ENCODE data around the gene RIC3.
"Not testable (repeated sequence)": the region's sequence is repeated elsewhere in the genome, so short reads cannot be mapped to it uniquely, and the experiment has no call there.

The RIC3 gene

DNA sequence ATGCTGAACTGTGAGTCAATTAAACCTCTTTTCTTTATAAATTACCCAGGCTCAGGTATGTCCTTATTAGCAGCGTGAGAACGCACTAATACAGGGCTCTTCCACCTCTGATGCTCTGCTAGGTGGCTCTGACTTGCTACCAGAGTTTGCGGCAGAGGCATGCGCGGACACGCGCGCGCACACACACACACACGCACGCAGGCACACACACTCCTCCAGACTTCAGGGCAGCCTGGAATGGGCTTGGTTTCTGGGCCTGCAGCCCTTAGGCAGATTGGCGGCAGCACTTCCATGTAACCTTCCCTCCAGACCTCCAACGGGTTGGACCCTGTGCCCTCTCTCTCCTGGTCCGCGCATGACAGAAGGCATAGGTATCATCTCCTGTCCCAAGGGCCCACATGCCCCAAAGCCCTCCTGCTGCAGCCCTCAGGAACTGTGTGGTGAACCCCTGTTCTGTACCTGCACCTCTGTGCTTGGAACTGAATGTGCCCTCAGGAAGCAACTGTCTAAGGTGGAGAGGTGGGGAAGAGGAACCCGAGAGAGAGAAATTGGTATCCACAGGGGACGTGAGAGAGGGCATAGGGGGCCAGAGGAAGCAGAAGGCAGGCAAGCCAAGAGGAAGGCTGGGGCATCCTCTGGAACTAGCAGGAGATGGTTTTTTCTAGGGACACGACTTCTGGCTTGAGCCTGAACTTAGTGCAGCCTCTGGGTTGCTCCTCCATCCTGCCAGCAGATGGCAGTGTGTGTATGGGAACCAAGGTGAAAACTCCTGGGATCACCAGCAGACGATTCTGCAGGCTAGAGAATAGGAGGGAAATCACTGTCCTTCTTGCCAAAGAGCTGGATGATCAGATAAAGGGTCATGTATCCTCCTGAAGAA lies 23.4 kb upstream of the RIC3 start:
- DNase-seq: peak in 42 of 51 donors; percentile 11 to 78 (median 53)

GRCh38 chr11:8190431-8190830 lies 21.6 kb upstream of the RIC3 start:
- no peak for DNase-seq

GRCh38 chr11:8186429-8186828 lies 17.6 kb upstream of the RIC3 start:
- no peak for DNase-seq

DNA sequence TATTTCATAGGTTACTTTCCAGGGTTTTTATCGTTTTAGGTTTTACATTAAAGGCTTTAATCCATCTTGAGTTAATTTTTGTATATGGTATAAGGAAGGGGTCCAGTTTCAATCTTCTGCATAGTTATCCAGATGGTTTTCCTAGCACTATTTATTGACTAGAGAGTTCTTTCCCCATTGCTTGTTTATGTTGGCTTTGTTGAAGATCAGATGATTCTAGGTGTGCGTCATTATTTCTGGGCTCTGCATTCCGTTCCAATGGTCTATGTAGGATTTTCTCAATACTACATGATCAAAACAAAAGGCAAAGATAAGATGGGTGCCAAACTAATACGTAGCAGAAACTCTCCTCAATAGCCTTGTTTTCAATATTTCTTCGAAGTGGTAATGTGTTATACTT lies 14.3 kb upstream of the RIC3 start:
- no peak for DNase-seq

DNA sequence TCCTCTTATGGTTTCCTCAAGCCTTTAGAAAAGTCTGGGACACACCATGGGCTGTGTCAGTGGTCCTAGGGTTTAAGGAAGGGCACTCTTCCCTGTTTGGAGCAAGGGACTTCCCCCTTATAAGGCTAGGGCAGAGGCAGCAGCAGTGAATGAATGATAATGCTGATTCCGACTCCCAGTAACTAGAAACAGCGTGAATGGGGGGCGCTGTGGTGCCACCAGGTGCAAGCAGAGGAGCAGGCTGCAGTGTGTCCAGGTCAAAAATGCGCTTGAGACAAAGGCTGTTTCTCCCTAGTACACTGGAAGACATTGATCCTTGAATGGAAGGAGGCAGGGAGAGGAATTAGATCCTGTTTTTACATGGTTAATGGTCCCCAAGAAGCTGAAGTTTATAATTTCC lies 11.6 kb upstream of the RIC3 start:
- no peak for DNase-seq

- DNase-seq: no peak
Observed at GRCh38 chr11:8178297-8178696, 9.5 kb upstream of the RIC3 start.

DNA sequence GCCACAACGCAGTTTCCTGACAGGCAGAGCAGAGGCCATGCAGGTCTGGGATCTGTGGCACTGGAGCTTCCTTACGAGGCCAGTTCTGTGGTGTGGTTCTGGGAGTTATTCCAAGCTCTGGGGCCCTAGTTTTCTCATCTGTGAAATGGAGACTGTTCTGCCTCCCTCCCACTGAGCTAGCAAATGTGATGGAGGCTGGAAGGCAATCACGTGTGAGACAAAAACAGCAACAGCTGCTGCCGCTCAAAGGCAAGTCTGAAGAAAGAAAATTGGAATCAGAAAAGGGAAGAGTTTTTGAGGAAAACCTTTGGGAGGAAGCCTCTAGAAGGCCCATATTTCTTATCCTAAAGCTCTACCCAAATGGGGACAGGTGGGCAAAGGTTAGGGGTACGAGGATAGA lies 8.3 kb upstream of the RIC3 start:
- no peak for DNase-seq

DNA sequence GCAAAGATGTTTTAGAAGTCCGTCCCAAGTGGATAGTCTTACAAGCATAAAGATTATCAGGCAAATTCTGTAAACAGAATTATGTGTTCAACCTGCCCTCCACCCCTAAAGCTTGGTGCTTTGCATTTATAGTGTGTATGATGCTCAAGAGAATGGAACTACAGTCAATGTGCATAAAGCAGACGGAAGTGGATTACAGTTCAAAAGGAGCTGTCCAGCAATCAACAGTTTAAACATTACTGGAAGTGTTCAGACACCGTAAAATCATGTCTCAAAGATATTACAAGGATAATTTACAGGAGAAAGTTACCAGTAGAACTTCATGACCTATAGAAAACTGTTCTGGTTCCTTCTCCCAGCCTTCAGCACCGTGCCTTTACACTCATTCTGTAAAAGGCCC lies 1.0 kb downstream of the RIC3 start:
- DNase-seq: no peak

DNA sequence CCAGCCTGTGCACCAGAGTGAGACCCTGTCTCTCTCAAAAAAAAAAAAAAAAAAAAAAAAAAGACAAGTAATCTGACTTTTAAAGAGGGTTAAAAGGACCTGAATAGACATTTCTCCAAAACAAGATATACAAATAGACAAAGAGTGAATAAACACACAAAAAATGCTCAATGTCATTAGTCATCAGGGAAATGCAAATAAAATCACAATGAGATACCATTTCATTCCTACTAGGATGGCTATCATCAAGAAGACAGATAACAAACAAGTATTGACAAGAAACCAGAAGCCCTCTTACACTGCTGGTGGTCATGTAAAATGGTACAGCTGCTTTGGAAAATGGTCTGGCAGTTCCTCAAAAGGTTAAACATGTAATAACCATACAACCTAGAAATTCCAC lies 4.1 kb downstream of the RIC3 start:
- DNase-seq: no peak

GRCh38 chr11:8161627-8162304 lies 7.1 kb downstream of the RIC3 start:
- DNase-seq: not testable (repeated sequence)

DNA sequence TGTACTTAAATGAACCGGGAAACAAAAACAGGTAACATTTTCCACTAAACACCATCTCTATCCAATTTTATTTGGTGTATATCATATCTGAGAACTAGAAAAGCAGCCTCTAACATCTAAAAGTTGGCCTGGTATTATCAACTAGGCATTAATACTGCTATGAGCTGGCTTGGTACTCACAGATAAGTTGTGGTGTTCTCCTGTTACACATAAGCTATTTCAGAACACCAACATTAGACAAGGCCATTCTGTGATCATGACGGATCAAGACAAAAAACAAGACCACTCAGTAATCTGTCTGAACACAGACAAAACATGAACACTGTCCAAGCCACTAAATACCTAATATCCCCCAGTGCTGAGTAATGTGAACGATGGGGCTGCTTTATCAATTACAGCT lies 11.9 kb downstream of the RIC3 start:
- no peak for DNase-seq

DNA sequence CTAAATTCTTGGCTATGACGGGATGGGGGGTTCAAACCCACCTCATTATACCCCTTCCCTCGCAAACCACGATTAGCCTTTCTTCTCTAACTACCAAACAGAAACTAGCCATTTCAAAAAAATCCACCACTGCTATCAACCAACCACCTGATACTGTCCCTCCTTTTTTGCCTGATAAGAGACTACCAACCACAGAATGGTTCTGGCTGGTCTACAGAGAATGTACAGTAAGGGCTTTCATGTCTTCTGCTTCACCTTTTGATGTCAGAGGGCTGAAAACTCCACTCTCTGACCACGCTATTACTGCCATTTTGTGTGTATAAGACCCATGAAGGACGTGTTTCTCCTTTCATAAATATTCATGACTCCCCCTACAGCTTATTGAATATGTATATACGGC lies 19.1 kb downstream of the RIC3 start:
- DNase-seq: no peak

- DNase-seq: no peak
Observed at GRCh38 chr11:8138526-8138925, 30.3 kb downstream of the RIC3 start.

GRCh38 chr11:8127447-8127846 lies 41.4 kb downstream of the RIC3 start:
- no peak for DNase-seq

DNA sequence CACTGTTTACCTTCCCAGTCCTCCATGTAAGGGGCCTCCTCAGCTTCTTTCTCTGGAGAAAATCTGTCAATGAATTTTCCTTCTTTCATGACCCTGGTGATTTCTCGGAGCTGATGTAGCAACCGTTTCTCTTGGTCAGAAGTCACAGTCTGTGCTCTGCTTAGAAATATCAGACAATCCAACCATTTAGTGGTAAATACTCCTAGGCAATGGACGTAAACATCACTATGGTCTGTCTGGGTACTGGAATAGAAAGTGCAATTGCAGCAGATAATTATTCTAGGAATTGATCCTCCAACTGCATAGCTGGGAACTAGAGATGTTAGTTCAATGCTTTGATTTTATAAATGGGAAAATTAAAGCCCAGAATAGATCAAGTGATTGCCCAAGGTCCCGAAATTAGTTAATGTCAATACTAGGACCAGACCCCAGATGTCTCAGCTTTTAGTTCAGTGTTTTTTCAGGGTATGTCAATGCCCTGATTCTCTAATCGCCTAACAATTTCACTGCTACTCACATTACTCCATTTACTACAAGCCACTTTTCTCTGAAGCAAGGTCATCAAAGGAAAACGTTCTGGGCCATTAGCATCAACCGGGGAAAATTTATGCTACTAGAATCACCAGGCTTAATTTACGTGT lies 42.1 kb downstream of the RIC3 start:
- DNase-seq: no peak

DNA sequence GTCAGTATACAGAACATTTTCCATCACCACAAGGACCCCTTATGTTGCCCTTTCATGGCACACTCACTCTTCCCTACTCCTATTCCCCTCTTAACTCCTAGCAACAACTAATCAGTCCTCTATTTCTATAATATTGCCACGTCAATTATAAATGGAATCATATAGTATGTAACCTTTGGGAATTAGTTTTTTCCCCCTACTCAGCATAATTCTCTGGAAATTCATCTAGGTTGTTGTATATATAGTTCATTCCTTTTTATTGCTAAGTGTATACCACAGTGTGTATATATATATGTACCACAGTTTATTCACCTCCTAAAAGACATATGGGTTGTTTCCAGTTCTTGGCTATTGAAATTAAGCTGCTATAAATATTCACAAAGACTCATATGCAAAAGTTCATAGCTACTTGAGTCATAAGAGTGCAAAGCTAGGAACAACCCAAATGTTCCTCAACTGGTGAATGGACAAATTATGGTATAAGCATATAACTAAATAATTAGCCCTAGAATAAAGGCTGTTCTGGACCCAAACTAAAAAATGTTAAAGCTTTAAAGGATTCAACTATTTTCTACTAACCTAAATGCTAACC lies 46.6 kb downstream of the RIC3 start:
- DNase-seq: no peak

DNA sequence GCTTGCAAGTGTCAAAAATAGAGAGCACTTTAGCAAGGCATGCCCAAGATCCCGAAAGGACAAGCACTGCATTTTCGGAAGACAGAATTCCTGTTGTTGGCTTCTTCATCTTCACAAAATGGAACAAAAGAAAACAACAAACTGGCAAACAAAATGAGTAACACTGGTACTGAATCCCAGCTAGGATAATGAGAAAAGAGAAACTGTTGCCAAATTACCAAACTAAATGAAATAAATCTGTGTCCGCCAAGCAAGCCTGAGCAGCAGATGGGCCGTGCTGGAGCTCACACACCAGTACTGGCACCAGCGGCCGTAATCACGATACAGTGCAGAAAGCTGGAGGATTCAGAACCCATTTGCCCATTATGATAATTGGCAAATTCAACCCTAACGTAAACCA lies 57.2 kb downstream of the RIC3 start:
- DNase-seq: peak in 6 of 51 donors; percentile 5 to 27 (median 12)

DNA sequence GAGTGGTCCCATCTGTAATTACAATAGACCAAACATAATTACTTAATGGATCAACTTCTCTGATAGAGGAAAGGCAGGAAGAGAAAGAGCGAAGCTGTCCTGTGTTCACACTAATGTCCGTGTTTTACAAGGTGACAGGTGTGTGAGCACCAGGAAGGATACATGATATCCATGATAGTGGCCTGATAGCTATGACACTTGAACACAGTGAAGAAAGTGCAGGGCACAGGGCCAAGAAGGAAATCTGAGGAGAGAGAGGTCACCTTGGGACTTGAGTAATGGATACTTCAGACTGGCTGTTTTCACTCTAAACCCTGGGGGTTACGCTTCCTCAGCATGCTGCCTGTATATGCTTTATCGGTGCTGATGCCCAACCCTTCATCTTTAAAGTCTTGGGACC lies 58.4 kb downstream of the RIC3 start:
- no peak for DNase-seq

GRCh38 chr11:8109675-8110074 lies 59.1 kb downstream of the RIC3 start:
- no peak for DNase-seq

- no peak for DNase-seq
Observed at GRCh38 chr11:8108421-8108820, 60.4 kb downstream of the RIC3 start.

GRCh38 chr11:8107642-8108041 lies 61.2 kb downstream of the RIC3 start:
- no peak for DNase-seq

GRCh38 chr11:8106679-8107078 lies 62.1 kb downstream of the RIC3 start:
- DNase-seq: no peak

All from hypothalamus (tissue), 51 donors.